Transverse colon (tissue), 4 donors: ENCODE data around the gene EIF4E1B. TPM values are rescaled to one million over a fixed set of nuclear protein-coding genes. Genes with fewer than 3 reads are reported as not detected.

Experiments
- DNase-seq: peaks from one replicate; pipeline ENCODE4 v3.0.0-alpha.2; 2019
- H3K27ac ChIP-seq, 4 donors: fragments of 200-600 bp; sonication (generic); 2 replicates each; pipeline ENCODE4 v1.5.1; 2016 to 2018; ENCODE audit warnings: inconsistent platforms in 4 of 4
- H3K27me3 ChIP-seq: fragments of 200-600 bp; sonication (generic); 2 replicates; pipeline ENCODE4 v1.5.1; 2017; ENCODE audit warnings: inconsistent platforms
- H3K36me3 ChIP-seq, 4 donors: fragments of 200-600 bp; sonication (generic); 2 replicates each; pipeline ENCODE4 v1.5.1; 2017 to 2019; ENCODE audit warnings: inconsistent platforms in 4 of 4
- H3K4me1 ChIP-seq, 4 donors: fragments of 200-600 bp; sonication (generic); 2 replicates each; pipeline ENCODE4 v1.5.1; 2017 to 2020; ENCODE audit warnings: inconsistent platforms in 4 of 4
- H3K4me3 ChIP-seq, 4 donors: fragments of 200-600 bp; sonication (generic); 1 replicate in 1 of 4; 2 replicates in 3 of 4; pipeline versions ENCODE4 v1.5.1 to v1.6.1; 2017 to 2019; ENCODE audit warnings: inconsistent platforms in 4 of 4
- H3K9me3 ChIP-seq, 2 donors: fragments of 200-600 bp; sonication (generic); 2 replicates each; pipeline ENCODE4 v1.5.1; 2017 to 2019; ENCODE audit warnings: inconsistent platforms in 2 of 2
- CTCF ChIP-seq, 5 experiments: fragments of 200-600 bp in 3 of 5; fragments of 450-650 bp in 2 of 5; sonication (generic) in 3 of 5; IDR thresholded peaks; 1 replicate in 2 of 5; 2 replicates in 3 of 5; pipeline ENCODE4 v1.5.1; 2016 to 2017; ENCODE audit warnings: antibody characterized with exemption in 5 of 5, inconsistent platforms in 3 of 5, mild to moderate bottlenecking in 2 of 5, moderate library complexity in 1 of 5
- EP300 ChIP-seq: sonication (generic); formaldehyde crosslinking; IDR thresholded peaks from one replicate; pipeline ENCODE4 v1.6.1; 2017; ENCODE audit warnings: antibody characterized with exemption, low read depth
- POLR2A ChIP-seq: fragments of 450-650 bp; IDR thresholded peaks from one replicate; pipeline ENCODE4 v1.6.1; 2016; ENCODE audit warnings: antibody characterized with exemption, mild to moderate bottlenecking, moderate library complexity
- POLR2AphosphoS5 ChIP-seq, 3 donors: sonication (generic); formaldehyde crosslinking; IDR thresholded peaks; one replicate each; pipeline ENCODE4 v1.6.1; 2016; ENCODE audit warnings: antibody characterized with exemption in 3 of 3
- WGBS, 2 donors: methylation state at CpG; one replicate each; pipeline ENCODE4 v1.1.5; 2018; ENCODE audit warnings: low coverage in 1 of 2; 5-methylcytosine and 5-hydroxymethylcytosine counted together
- in situ Hi-C, 4 donors: fragments of 200-750 bp; cut with MboI; loops; one replicate each; pipeline versions ENCODE4 v1.15.0 to v1.15.1; 2017; ENCODE audit warnings: low sequenced_read_pairs in 3 of 4, low pct_ligation_motif_present in 1 of 4, low pct_unique_long_range_greater_than_20kb in 1 of 4
- intact Hi-C: fragments of 100-400 bp; cut with DNase I; formaldehyde crosslinking; loops from one replicate; pipeline ENCODE4 v1.15.1; 2023; ENCODE audit warnings: low total_unique reads
- total RNA-seq, 4 donors: library from RNA; depleted of rRNA; stranded (reverse); fragments of >200 nt; gene quantifications; one replicate each; pipeline ENCODE4 v1.1.0, GENCODE V29; 2016

Gene EIF4E1B
- total RNA-seq, 4 donors from 2014 or later, result not detected

GRCh38 chr5:176628406-176629228, 1.9 kb upstream of the EIF4E1B start:
- WGBS, 2 donors, result 40 to 44% methylated on average over 5 to 13 of the region's 13 CpGs
- no peaks in the 10 kb centered on the region for H3K9me3 ChIP-seq
- no peak overlapping the region for H3K27ac ChIP-seq
- H3K4me3 ChIP-seq, result no peak overlapping the region
- H3K36me3 ChIP-seq, result no peaks in the 10 kb centered on the region
- TF ChIP-seq CTCF (IDR thresholded peaks at IDR 0.05) (no peak), POLR2AphosphoS5 (IDR thresholded peaks at IDR 0.05) (no peak), POLR2A (no peak), EP300 (no peak)
- peaks cover 99% of the 10 kb centered on the region for H3K27me3 ChIP-seq
- intact Hi-C loops (no loop called here), in situ Hi-C loops (no loop called here)
- DNase-seq, result no peak
- H3K4me1 ChIP-seq, result peaks cover 0 to 19% (median 15%) of the 10 kb centered on the region in 4 donors

GRCh38 chr5:176629317-176629852, 1.1 kb upstream of the EIF4E1B start:
- no peak for DNase-seq
- no peaks in the 10 kb centered on the region for H3K36me3 ChIP-seq
- WGBS, 2 donors, result 20% methylated on average over 25 of the region's 34 CpGs; no CpG with 5 or more reads in 1 of the 2 donors
- peaks cover 94% of the 10 kb centered on the region for H3K27me3 ChIP-seq
- intact Hi-C loops (no loop called here), in situ Hi-C loops (no loop called here)
- TF ChIP-seq POLR2AphosphoS5 (IDR thresholded peaks at IDR 0.05) (no peak), EP300 (no peak), CTCF (IDR thresholded peaks at IDR 0.05) (no peak), POLR2A (no peak)
- no peak overlapping the region for H3K27ac ChIP-seq
- H3K9me3 ChIP-seq, result no peaks in the 10 kb centered on the region
- no peak overlapping the region for H3K4me3 ChIP-seq
- H3K4me1 ChIP-seq, result peaks cover 0 to 19% (median 15%) of the 10 kb centered on the region in 4 donors

GRCh38 chr5:176630681-176631222, 277 bp downstream of the EIF4E1B start:
- DNase-seq, result no peak
- Histone ChIP-seq H3K9me3 (no peaks in the 10 kb centered on the region), H3K36me3 (no peaks in the 10 kb centered on the region), H3K27me3 (peaks cover 91% of the 10 kb centered on the region), H3K4me3 (peak overlapping the region in 2 of 4 donors; percentile 17 to 38), H3K4me1 (peaks cover 0 to 19% (median 15%) of the 10 kb centered on the region in 4 donors), H3K27ac (no peak overlapping the region)
- TF ChIP-seq POLR2A, result no peak
- no peak for TF ChIP-seq EP300
- TF ChIP-seq CTCF (IDR thresholded peaks at IDR 0.05), result no peak
- 5 to 24% methylated on average over 8 to 20 of the region's 20 CpGs for WGBS, 2 donors
- in situ Hi-C loops, result no loop called here
- intact Hi-C loops, result no loop called here

- intact Hi-C loops (no loop called here), in situ Hi-C loops (no loop called here)
- no peaks in the 10 kb centered on the region for H3K36me3 ChIP-seq
- H3K27ac ChIP-seq, result no peak overlapping the region
- H3K4me3 ChIP-seq, result no peak overlapping the region
- TF ChIP-seq POLR2AphosphoS5 (IDR thresholded peaks at IDR 0.05) (no peak), EP300 (no peak)
- WGBS, 2 donors, result 51 to 74% methylated on average over 5 to 7 of the region's 7 CpGs
- peaks cover 0 to 19% (median 15%) of the 10 kb centered on the region in 4 donors for H3K4me1 ChIP-seq
- peaks cover 84% of the 10 kb centered on the region for H3K27me3 ChIP-seq
- no peak for DNase-seq
- no peaks in the 10 kb centered on the region for H3K9me3 ChIP-seq
These were observed 1.1 kb downstream of the EIF4E1B start for GRCh38 chr5:176631383-176632200.
